Measurements from ENCODE around the gene SYCP3. TPM values are rescaled to one million over a fixed set of nuclear protein-coding genes. Genes with fewer than 3 reads are reported as not detected.

The SYCP3 gene
- total and polyA plus RNA-seq, 8 donors, result 0.28 to 0.89 TPM; not detected in 6

GRCh38 chr12:101697197-101697929, 41.9 kb downstream of the SYCP3 start, which contains the start of gene CHPT1:
TSS of gene CHPT1 (plus strand) at chr12:101697640. CDS start at chr12:101697862, 222 bp downstream.
- WGBS, 5 donors, result 0 to 1% (median 0%) methylated on average over 34 to 80 of the region's 80 CpGs
- H3K27ac ChIP-seq, result peak within 1 kb of the TSS; percentile 92 to 96 (median 95)
- peak within 1 kb of the TSS; percentile 84 to 95 (median 90) for H3K4me3 ChIP-seq
- intact Hi-C loops (cut with DNase I; ENCODE audit: low total_unique reads), result no loop called here
- H3K4me1 ChIP-seq, result peaks cover 28 to 58% (median 46%) of the 10 kb centered on the region in 4 donors
- TF ChIP-seq EP300 (IDR thresholded peaks at IDR 0.05) (no peak), POLR2AphosphoS5 (IDR thresholded peaks at IDR 0.05) (peak in 2 of 3 donors; percentile 5 to 28), POLR2A (IDR thresholded peaks at IDR 0.05) (no peak), CTCF (IDR thresholded peaks at IDR 0.05) (no peak)
- H3K36me3 ChIP-seq, result no peaks in the 10 kb centered on the region
- H3K9me3 ChIP-seq, result no peaks in the 10 kb centered on the region
- no peaks in the 10 kb centered on the region for H3K27me3 ChIP-seq
- DNase-seq, result peak; percentile 82 to 87

DNA sequence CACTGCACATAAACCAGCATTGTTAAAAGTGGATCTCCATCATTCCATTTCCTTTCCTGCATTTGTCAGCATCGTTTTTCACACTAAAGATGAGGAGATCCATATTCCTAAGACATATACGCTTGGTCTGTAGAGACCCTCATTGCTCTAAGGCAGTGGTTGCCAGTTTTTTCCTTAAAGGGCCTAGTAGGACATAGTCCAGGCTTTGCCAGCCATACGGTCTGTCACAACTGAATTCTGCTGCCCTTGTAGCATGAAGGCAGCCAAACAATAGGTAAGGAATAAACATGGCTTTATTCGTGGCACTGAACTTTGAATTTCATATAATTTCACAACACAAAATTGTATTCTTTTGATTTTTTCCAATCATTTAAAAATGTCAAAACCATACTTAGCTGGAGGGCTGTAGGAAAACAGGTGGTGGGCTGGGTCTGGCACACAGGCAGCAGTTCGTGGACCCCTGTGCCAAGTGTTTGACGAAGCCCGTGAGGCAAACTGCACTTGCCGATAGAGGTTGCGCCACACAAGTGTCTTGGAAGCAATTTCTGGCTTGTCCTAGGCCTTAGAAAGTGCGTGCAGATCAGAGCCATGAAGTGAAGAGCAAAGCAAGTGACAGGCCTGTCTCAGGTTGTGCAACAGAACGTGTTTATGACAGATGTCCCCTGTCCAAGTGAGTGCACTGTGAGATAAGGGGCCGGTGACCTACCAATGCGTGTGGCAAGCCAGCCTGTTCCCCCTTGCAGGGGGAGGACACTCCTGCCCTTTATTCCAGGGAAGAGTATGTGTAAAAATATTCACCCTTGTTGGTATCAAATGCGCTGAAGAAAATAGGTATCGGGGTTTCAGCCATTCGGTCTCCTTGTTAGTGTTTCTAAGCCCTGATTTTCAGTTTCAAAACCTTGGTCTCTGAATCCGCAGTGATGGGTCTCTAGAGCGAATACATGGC, 42.7 kb downstream of the SYCP3 start:
- H3K27me3 ChIP-seq, result no peaks in the 10 kb centered on the region
- H3K36me3 ChIP-seq, result no peaks in the 10 kb centered on the region
- intact Hi-C loops (cut with DNase I; ENCODE audit: low total_unique reads), result no loop called here
- peak overlapping the region; percentile 84 to 95 (median 90) for H3K4me3 ChIP-seq
- no peaks in the 10 kb centered on the region for H3K9me3 ChIP-seq
- peaks cover 28 to 49% (median 40%) of the 10 kb centered on the region in 4 donors for H3K4me1 ChIP-seq
- TF ChIP-seq EP300 (IDR thresholded peaks at IDR 0.05), result no peak
- DNase-seq, result peak; percentile 32 to 51
- 22 to 28% (median 25%) methylated on average over 18 of the region's 18 CpGs for WGBS, 5 donors
- H3K27ac ChIP-seq, result peak overlapping the region; percentile 92 to 96 (median 95)

DNA sequence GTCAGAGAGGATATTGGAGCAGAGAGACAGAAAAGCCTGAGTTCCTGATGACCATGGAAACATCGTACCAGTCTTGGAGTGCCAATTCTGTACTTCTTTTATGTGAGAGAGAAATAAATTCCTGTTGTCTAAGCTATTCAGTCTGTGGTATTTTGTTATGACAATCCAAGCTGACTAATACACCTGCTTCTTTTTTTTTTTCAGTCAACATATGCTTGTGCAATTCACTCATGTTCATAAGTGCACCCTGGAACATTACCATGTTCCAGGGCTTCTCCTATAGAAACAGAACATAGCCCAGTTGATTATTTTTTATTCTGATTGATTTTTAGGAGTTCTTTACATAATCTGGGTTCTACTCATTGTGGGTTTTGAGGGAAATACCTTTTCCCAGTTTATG, 43.6 kb downstream of the SYCP3 start:
- DNase-seq, result no peak
- peaks cover 20 to 41% (median 33%) of the 10 kb centered on the region in 4 donors for H3K4me1 ChIP-seq
- intact Hi-C loops (cut with DNase I; ENCODE audit: low total_unique reads), result no loop called here
- no peaks in the 10 kb centered on the region for H3K36me3 ChIP-seq
- peak overlapping the region in 2 of 5 donors; percentile 5 to 96 for H3K27ac ChIP-seq
- TF ChIP-seq POLR2AphosphoS5 (IDR thresholded peaks at IDR 0.05) (no peak), EP300 (IDR thresholded peaks at IDR 0.05) (no peak), POLR2A (IDR thresholded peaks at IDR 0.05) (no peak), CTCF (IDR thresholded peaks at IDR 0.05) (no peak)
- H3K27me3 ChIP-seq, result no peaks in the 10 kb centered on the region
- no peaks in the 10 kb centered on the region for H3K9me3 ChIP-seq
- WGBS, 5 donors, result 83 to 100% (median 88%) methylated on average over 1 of the region's 1 CpG
- no peak overlapping the region for H3K4me3 ChIP-seq

DNA sequence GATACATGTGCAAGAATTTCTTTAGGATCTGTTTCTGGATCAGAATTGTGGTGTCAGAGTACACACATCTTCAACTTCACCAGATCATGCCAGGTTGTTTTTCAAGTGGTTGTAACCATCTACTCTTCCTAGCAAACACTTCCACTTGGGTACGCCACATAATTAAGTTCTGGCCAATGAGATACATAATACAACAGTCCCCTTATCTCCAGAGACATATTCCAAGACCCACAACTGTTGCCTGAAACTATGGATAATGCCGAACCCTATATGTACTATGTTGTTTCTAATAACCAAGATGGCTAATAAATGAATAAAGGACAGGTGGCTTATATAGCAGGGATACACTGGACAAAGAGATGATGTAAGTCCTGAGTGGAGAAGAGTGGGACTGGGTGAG, 44.3 kb downstream of the SYCP3 start:
- intact Hi-C loops (cut with DNase I; ENCODE audit: low total_unique reads), result no loop called here
- Histone ChIP-seq H3K9me3 (no peaks in the 10 kb centered on the region), H3K27me3 (no peaks in the 10 kb centered on the region), H3K4me3 (no peak overlapping the region), H3K27ac (no peak overlapping the region), H3K36me3 (no peaks in the 10 kb centered on the region), H3K4me1 (peaks cover 18 to 34% (median 30%) of the 10 kb centered on the region in 4 donors)
- no peak for TF ChIP-seq POLR2A (IDR thresholded peaks at IDR 0.05)
- no peak for TF ChIP-seq EP300 (IDR thresholded peaks at IDR 0.05)
- TF ChIP-seq CTCF (IDR thresholded peaks at IDR 0.05), result no peak
- no peak for TF ChIP-seq POLR2AphosphoS5 (IDR thresholded peaks at IDR 0.05)
- DNase-seq, result no peak
- WGBS, 5 donors, result 90 to 100% (median 96%) methylated on average over 2 of the region's 2 CpGs

Measured in stomach (tissue), 9 donors.